HCT116 (cell line): ENCODE results near the gene CHD8. TPM values are rescaled to one million over a fixed set of nuclear protein-coding genes. Genes with fewer than 3 reads are reported as not detected.

Experiments used
- ATAC-seq: fragments of 200-7000 bp; cut with Tn5 transposase; 2 replicates; pipeline ENCODE4 v1.9.1; 2020; ENCODE audit warnings: mild to moderate bottlenecking, moderate library complexity
- BruUV-seq: library from RNA; stranded (reverse); fragments of 400-500 nt; replicated peaks from 2 replicates; lab custom pipeline; 2021; lab: Mats Ljungman, UMichigan
- CTCF ChIA-PET: fragments of 300-600 bp; sonication (Branson Sonifier 250); formaldehyde crosslinking; loops from one replicate; lab custom pipeline; 2021; ENCODE audit warnings: antibody characterized with exemption; lab: Charles Lee
- POLR2A ChIA-PET: fragments of 300-600, 350-600 bp; sonication (Branson Sonifier 250); formaldehyde crosslinking; loops from one replicate; lab custom pipeline; 2021; ENCODE audit warnings: antibody characterized with exemption; lab: Charles Lee
- RAD21 ChIA-PET, 2 experiments: fragments of 300-600 bp; sonication (Branson Sonifier 250); formaldehyde crosslinking; loops; one replicate each; lab custom pipeline; 2023; ENCODE audit warnings: low total read pairs in 2 of 2; ENCODE audit not compliant: uncharacterized antibody in 2 of 2, unreplicated experiment in 2 of 2, low non-redundant PET in 1 of 2; lab: Charles Lee
- DNase-seq: peaks from one replicate; pipeline ENCODE4 v3.0.0-alpha.2; 2010; ENCODE audit warnings: low read depth, low spot score
- H2AFZ ChIP-seq: fragments of 200-600 bp; shearing (Covaris generic), sonication (generic); 2 replicates; pipeline ENCODE4 v1.6.1; 2017; ENCODE audit warnings: low read depth, mixed run types, mixed read lengths, antibody characterized with exemption, low read length; ENCODE audit not compliant: poor library complexity, severe bottlenecking
- H3K27ac ChIP-seq: 2 replicates; pipeline ENCODE4 v1.5.1; 2012; ENCODE audit warnings: low read depth, low read length
- H3K27me3 ChIP-seq: fragments of 200-600 bp; sonication (generic); 2 replicates; pipeline ENCODE4 v1.6.1; 2016; ENCODE audit warnings: mixed run types, low read length, mixed read lengths; ENCODE audit not compliant: insufficient read depth
- H3K36me3 ChIP-seq, 2 experiments: fragments of 200-500 bp in 1 of 2; fragments of 200-600 bp in 1 of 2; sonication (Bioruptor generic) in 1 of 2; sonication (generic) in 1 of 2; 2 replicates each; pipeline versions ENCODE4 v1.5.1 to v1.6.1; 2014 to 2016; ENCODE audit warnings: low read length in 2 of 2, inconsistent platforms in 1 of 2, mixed read lengths in 1 of 2, mixed run types in 1 of 2; ENCODE audit not compliant: insufficient read depth in 2 of 2, control insufficient read depth in 1 of 2
- H3K4me1 ChIP-seq, 2 experiments: fragments of 200-600 bp in 1 of 2; sonication (generic) in 1 of 2; 2 replicates each; pipeline versions ENCODE4 v1.5.1 to v1.6.1; 2012 to 2017; ENCODE audit warnings: low read length in 2 of 2, inconsistent platforms in 1 of 2, mild to moderate bottlenecking in 1 of 2, mixed read lengths in 1 of 2, mixed run types in 1 of 2, moderate library complexity in 1 of 2; ENCODE audit not compliant: insufficient read depth in 2 of 2, control insufficient read depth in 1 of 2
- H3K4me2 ChIP-seq: fragments of 200-600 bp; sonication (generic); 2 replicates; pipeline ENCODE4 v1.6.1; 2017; ENCODE audit warnings: mixed run types, low read length, mixed read lengths
- H3K4me3 ChIP-seq, 2 experiments: fragments of 200-600 bp in 1 of 2; sonication (generic) in 1 of 2; replicated peaks in 1 of 2; 2 replicates each; pipeline ENCODE4 v1.5.1; 2011 to 2016; ENCODE audit warnings: low read length in 2 of 2, control low read depth in 1 of 2, low read depth in 1 of 2, mild to moderate bottlenecking in 1 of 2, mixed read lengths in 1 of 2, mixed run types in 1 of 2
- H3K79me2 ChIP-seq: fragments of 200-600 bp; sonication (generic); 2 replicates; pipeline ENCODE4 v1.6.1; 2017; ENCODE audit warnings: mild to moderate bottlenecking, mixed run types, low read length, moderate library complexity, mixed read lengths; ENCODE audit not compliant: insufficient read depth
- H3K9ac ChIP-seq: fragments of 200-600 bp; sonication (generic); 2 replicates; pipeline ENCODE4 v1.6.1; 2016; ENCODE audit warnings: low read length, mixed read lengths
- H3K9me2 ChIP-seq: fragments of 200-600 bp; sonication (generic), shearing (Covaris generic); 2 replicates; pipeline ENCODE4 v1.6.1; 2017; ENCODE audit warnings: mixed run types, mild to moderate bottlenecking, moderate library complexity; ENCODE audit not compliant: insufficient read depth
- H3K9me3 ChIP-seq, 2 experiments: fragments of 200-500 bp in 1 of 2; fragments of 200-600 bp in 1 of 2; sonication (Bioruptor generic) in 1 of 2; sonication (generic) in 1 of 2; 2 replicates each; pipeline ENCODE4 v1.6.1; 2014 to 2017; ENCODE audit warnings: low read length in 2 of 2, mixed read lengths in 2 of 2, inconsistent platforms in 1 of 2, low read depth in 1 of 2, mild to moderate bottlenecking in 1 of 2, mixed run types in 1 of 2, moderate library complexity in 1 of 2; ENCODE audit not compliant: control insufficient read depth in 1 of 2, insufficient read depth in 1 of 2
- H4K20me1 ChIP-seq: fragments of 200-600 bp; sonication (generic), shearing (Covaris generic); 2 replicates; pipeline ENCODE4 v1.6.1; 2017; ENCODE audit warnings: mixed run types, mild to moderate bottlenecking, moderate library complexity; ENCODE audit not compliant: insufficient read depth
- CEBPB ChIP-seq: IDR thresholded peaks from 2 replicates; pipeline ENCODE4 v1.6.1; 2012; ENCODE audit warnings: low read depth
- ELF1 ChIP-seq: IDR thresholded peaks from 2 replicates; pipeline ENCODE4 v1.6.1; 2012; ENCODE audit warnings: low read depth, borderline replicate concordance
- EZH2phosphoT487 ChIP-seq: fragments of 200-600 bp; IDR thresholded peaks from 2 replicates; pipeline ENCODE4 v1.6.1; 2018; ENCODE audit warnings: antibody characterized with exemption, borderline replicate concordance
- RAD21 ChIP-seq: IDR thresholded peaks from 2 replicates; pipeline ENCODE4 v1.6.1; 2012; ENCODE audit warnings: low read depth, mild to moderate bottlenecking
- intact Hi-C: fragments of 100-400 bp; cut with micrococcal nuclease; formaldehyde crosslinking; loops from 2 replicates; pipeline ENCODE4 v1.10.0; 2022
- total RNA-seq: library from RNA; stranded (reverse); gene quantifications from one replicate; pipeline ENCODE4 v1.2.1, GENCODE V29; 2021; ENCODE audit not compliant: unreplicated experiment
- TF ChIP-seq, protein P1 (sequence below): IDR thresholded peaks from 2 replicates; pipeline ENCODE4 v1.6.1; 2012; ENCODE audit warnings: low read depth

The CHD8 gene
- total RNA-seq, 1 experiment from 2014 or later, result 46.8 TPM

DNA sequence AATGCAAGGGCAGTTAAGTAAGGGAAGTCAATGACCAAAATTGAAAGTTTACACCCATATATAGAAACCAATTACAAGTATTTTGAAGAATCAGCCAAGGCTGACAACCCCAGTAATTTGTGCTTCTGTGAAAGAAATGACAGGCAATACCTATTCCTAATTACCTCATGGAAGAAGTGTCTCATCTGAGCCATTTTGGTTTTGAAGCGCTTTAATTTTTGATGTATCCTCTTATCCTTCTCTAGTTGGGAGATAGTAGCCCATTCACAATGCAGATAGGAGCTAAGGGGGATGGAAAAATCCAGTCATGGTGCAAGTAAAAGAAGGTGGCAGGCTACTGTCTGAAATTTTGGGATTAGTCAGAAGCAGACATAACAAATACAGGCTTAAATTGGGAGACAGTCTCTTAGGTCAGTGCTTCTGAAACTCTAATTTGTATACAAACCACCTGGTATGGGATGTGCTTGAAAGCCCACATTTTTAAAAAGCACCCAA lies 41.7 kb downstream of the CHD8 start:
- CTCF ChIA-PET, result interaction anchor here (1.0 to 1.5 kb wide), 2 partner anchors 19 to 42 kb away, joined by 3 read pairs; partner anchors contain the start of gene CHD8
- intact Hi-C loops, result no loop called here
- no peaks in the 10 kb centered on the region for H3K9me3 ChIP-seq

DNA sequence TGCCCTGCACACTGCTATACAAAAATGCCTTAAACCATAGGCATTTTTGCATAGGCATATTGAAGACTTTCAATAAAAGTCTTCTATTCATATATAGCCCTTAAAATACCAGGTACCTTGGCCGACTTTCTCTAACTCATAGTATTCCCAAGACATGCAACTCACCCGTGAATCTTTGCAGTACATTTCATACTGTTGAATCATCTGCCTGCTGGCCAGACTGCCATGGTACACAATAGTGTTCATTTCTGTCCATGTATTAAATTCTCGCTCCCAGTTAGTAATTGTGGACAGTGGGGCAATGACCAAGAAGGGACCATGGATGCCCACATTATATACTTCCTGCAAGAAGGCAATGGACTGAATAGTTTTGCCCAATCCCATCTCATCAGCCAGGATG lies 47.8 kb downstream of the CHD8 start:
- H3K4me1 ChIP-seq, result no peaks in the 10 kb centered on the region
- no peak overlapping the region for H3K9ac ChIP-seq
- no TSS peak for BruUV-seq
- H3K36me3 ChIP-seq, result peaks cover 74 to 82% of the 10 kb centered on the region in 2 experiments
- DNase-seq (no peak), ATAC-seq (no peak; the same call in 1 of the 2 replicates)
- ChIA-PET CTCF (no interaction called here), POLR2A (no interaction called here), RAD21 (no interaction called here)
- H3K4me2 ChIP-seq, result no peak overlapping the region
- no peak overlapping the region for H3K4me3 ChIP-seq
- intact Hi-C loops, result no loop called here
- no peaks in the 10 kb centered on the region for H4K20me1 ChIP-seq
- no peak overlapping the region for H2AFZ ChIP-seq
- no peaks in the 10 kb centered on the region for H3K9me2 ChIP-seq
- no peak overlapping the region for H3K27ac ChIP-seq
- no peaks in the 10 kb centered on the region for H3K27me3 ChIP-seq
- no peak for TF ChIP-seq RAD21
- TF ChIP-seq ELF1, result no peak
- no peak for TF ChIP-seq EZH2phosphoT487
- H3K9me3 ChIP-seq, result no peaks in the 10 kb centered on the region
- no peaks in the 10 kb centered on the region; the same call in 1 of the 2 replicates for H3K79me2 ChIP-seq

More for the DNA sequence above, 41.7 kb downstream of the CHD8 start:
- Histone ChIP-seq H3K4me1 (no peaks in the 10 kb centered on the region), H3K4me2 (no peak overlapping the region), H3K27ac (no peak overlapping the region), H3K9ac (no peak overlapping the region), H3K27me3 (no peaks in the 10 kb centered on the region), H4K20me1 (no peaks in the 10 kb centered on the region), H3K79me2 (peaks cover 4% of the 10 kb centered on the region; the same call in 1 of the 2 replicates), H2AFZ (no peak overlapping the region), H3K36me3 (peaks cover 54 to 68% of the 10 kb centered on the region in 2 experiments), H3K4me3 (no peak overlapping the region), H3K9me2 (no peaks in the 10 kb centered on the region)
- ChIA-PET POLR2A (no interaction called here), RAD21 (no interaction called here)
- no peak for TF ChIP-seq CEBPB
- TF ChIP-seq RAD21, result no peak
- TF ChIP-seq, protein P1, sequence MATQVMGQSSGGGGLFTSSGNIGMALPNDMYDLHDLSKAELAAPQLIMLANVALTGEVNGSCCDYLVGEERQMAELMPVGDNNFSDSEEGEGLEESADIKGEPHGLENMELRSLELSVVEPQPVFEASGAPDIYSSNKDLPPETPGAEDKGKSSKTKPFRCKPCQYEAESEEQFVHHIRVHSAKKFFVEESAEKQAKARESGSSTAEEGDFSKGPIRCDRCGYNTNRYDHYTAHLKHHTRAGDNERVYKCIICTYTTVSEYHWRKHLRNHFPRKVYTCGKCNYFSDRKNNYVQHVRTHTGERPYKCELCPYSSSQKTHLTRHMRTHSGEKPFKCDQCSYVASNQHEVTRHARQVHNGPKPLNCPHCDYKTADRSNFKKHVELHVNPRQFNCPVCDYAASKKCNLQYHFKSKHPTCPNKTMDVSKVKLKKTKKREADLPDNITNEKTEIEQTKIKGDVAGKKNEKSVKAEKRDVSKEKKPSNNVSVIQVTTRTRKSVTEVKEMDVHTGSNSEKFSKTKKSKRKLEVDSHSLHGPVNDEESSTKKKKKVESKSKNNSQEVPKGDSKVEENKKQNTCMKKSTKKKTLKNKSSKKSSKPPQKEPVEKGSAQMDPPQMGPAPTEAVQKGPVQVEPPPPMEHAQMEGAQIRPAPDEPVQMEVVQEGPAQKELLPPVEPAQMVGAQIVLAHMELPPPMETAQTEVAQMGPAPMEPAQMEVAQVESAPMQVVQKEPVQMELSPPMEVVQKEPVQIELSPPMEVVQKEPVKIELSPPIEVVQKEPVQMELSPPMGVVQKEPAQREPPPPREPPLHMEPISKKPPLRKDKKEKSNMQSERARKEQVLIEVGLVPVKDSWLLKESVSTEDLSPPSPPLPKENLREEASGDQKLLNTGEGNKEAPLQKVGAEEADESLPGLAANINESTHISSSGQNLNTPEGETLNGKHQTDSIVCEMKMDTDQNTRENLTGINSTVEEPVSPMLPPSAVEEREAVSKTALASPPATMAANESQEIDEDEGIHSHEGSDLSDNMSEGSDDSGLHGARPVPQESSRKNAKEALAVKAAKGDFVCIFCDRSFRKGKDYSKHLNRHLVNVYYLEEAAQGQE, result no peak
- no TSS peak for BruUV-seq
- ATAC-seq, result no peak
- no peak for DNase-seq
